Skeletal muscle satellite cell (primary cell): ENCODE measurements around the gene MARK3.

Experiments used
- H3K27me3 ChIP-seq: 2 replicates; pipeline ENCODE4 v1.7.0; 2013; ENCODE audit warnings: low read length; ENCODE audit not compliant: control insufficient read depth, insufficient read depth
- H3K36me3 ChIP-seq: 2 replicates; pipeline ENCODE4 v1.7.0; 2013; ENCODE audit warnings: mild to moderate bottlenecking, control low read depth, low read length; ENCODE audit not compliant: insufficient read depth
- H3K4me1 ChIP-seq: 2 replicates; pipeline ENCODE4 v1.7.0; 2013; ENCODE audit warnings: low read length; ENCODE audit not compliant: control insufficient read depth, insufficient read depth
- H3K4me2 ChIP-seq: 2 replicates; pipeline ENCODE4 v1.7.0; 2013; ENCODE audit warnings: mild to moderate bottlenecking, low read length
- H3K4me3 ChIP-seq: 2 replicates; pipeline ENCODE4 v1.7.0; 2013; ENCODE audit warnings: low read length
- H3K9ac ChIP-seq: 2 replicates; pipeline ENCODE4 v1.7.0; 2013; ENCODE audit warnings: mild to moderate bottlenecking, low read depth, low read length, moderate library complexity
- H3K9me3 ChIP-seq: replicated peaks from 2 replicates; pipeline ENCODE4 v1.7.0; 2013; ENCODE audit warnings: mild to moderate bottlenecking, control low read depth, low read length

MARK3 gene

DNA sequence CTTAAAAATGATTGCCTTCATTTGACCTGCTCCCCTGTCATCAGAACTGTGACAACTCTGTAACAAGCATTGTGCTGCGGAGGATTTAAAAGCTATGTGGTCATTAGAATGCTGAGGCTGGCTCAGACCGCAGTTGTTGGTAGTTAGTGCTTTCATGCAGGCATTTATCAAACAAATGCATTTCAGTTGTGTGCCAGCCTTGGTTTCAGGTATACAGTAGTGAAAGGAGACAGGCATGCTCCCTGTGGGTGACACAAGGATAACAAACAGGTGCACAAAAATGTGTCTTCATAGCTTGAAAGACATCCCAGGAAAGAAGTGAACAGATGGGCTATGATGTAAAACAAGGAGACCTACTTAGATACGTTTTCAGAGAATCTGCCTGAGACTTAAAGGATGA, 60.6 kb downstream of the MARK3 start:
- Histone ChIP-seq H3K4me2 (no peak overlapping the region), H3K9me3 (no peaks in the 10 kb centered on the region), H3K27me3 (no peaks in the 10 kb centered on the region), H3K36me3 (peaks cover 12% of the 10 kb centered on the region), H3K9ac (no peak overlapping the region), H3K4me3 (no peak overlapping the region), H3K4me1 (peaks cover 5% of the 10 kb centered on the region)

DNA sequence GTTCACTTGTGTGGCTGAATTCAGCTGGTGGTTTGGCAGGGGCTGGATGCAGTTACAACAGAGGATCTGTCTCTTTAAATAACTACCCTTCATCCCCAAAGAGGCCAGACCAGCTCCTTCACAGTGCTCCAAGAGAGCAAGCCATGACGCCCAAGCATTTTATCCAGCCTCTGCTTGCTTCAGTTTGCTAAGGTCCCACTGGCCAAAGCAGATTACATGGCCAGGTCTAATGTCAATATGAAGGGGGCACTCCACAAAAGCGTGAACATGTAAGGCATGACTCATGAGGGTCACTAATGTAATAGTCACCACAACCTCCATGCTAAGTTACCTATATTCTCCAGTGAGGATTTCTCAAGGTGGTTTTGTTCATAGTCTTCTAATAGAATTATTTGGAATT, 62.9 kb downstream of the MARK3 start:
- H3K4me2 ChIP-seq, result no peak overlapping the region
- peaks cover 22% of the 10 kb centered on the region for H3K36me3 ChIP-seq
- no peaks in the 10 kb centered on the region for H3K9me3 ChIP-seq
- no peak overlapping the region for H3K4me3 ChIP-seq
- H3K27me3 ChIP-seq, result no peaks in the 10 kb centered on the region
- H3K9ac ChIP-seq, result no peak overlapping the region
- H3K4me1 ChIP-seq, result peaks cover 5% of the 10 kb centered on the region

DNA sequence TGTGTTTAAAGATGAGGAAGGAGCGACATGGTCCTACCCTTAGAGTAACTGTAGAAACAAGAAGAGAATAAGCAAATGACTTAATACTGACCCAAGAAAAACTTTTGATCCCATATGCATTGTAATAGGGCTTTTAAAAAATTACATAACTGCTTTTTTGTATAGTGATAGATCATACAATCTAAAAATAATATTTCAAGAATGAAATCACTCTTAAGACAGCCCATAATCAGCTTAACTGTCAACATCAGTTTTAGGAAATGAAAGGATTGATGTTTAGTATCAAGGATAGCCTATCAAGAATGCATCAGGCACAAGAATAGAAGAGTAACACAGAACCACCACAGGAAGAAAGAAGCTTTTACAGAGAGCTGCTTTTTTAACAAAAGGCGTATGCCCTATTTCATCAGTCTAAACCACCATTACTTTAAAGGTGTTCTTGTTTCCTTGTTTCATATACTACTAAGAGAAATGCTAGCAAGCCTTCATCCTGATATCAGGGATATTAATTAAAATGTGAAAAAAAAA, 64.5 kb downstream of the MARK3 start:
- Histone ChIP-seq H3K4me1 (peaks cover 5% of the 10 kb centered on the region), H3K9ac (no peak overlapping the region), H3K4me3 (no peak overlapping the region), H3K9me3 (no peaks in the 10 kb centered on the region), H3K4me2 (no peak overlapping the region), H3K36me3 (peaks cover 31% of the 10 kb centered on the region), H3K27me3 (no peaks in the 10 kb centered on the region)

DNA sequence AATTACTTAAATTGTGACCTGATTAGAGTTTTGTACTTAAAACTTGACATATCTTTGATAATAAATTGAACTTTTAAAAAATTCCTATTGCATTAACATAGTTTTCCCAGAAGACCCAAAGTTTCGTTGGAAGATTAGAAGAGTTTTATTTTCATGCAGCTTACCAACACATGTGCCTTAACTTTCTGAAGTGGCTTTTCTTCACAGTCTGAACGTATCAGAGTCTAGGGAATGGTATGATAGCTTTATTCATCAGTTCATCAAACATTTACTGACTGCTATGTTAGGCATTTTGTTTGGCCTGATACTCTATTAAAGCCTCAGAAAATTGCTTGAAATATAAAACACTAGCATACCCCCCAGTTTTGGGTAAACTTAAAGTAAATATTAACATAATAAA, 65.2 kb downstream of the MARK3 start:
- no peaks in the 10 kb centered on the region for H3K27me3 ChIP-seq
- H3K4me2 ChIP-seq, result no peak overlapping the region
- peaks cover 25% of the 10 kb centered on the region for H3K36me3 ChIP-seq
- H3K4me1 ChIP-seq, result peaks cover 5% of the 10 kb centered on the region
- H3K9ac ChIP-seq, result no peak overlapping the region
- H3K4me3 ChIP-seq, result no peak overlapping the region
- H3K9me3 ChIP-seq, result no peaks in the 10 kb centered on the region

DNA sequence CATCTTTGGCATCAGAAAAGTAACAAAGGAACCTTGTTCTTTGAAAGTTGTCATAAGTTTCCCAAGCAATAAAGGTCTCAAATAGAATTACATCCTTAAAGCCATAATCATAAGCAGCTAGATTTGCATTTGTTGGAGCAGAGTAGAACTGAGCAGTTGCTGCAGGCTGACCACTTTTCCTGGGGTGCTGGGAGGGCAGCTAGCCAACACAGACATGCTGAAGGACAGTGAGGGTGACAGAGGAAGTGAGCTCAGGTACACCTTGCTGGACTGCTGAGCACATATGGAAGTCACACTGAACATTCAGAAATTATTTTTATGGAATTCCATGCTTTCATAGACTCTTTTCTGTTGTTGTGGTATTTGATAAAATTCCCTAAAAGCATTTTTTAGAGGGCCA, 66.2 kb downstream of the MARK3 start:
- H3K4me3 ChIP-seq, result no peak overlapping the region
- peaks cover 11% of the 10 kb centered on the region for H3K4me1 ChIP-seq
- H3K4me2 ChIP-seq, result no peak overlapping the region
- H3K27me3 ChIP-seq, result no peaks in the 10 kb centered on the region
- H3K36me3 ChIP-seq, result peaks cover 27% of the 10 kb centered on the region
- H3K9me3 ChIP-seq, result no peaks in the 10 kb centered on the region
- no peak overlapping the region for H3K9ac ChIP-seq

DNA sequence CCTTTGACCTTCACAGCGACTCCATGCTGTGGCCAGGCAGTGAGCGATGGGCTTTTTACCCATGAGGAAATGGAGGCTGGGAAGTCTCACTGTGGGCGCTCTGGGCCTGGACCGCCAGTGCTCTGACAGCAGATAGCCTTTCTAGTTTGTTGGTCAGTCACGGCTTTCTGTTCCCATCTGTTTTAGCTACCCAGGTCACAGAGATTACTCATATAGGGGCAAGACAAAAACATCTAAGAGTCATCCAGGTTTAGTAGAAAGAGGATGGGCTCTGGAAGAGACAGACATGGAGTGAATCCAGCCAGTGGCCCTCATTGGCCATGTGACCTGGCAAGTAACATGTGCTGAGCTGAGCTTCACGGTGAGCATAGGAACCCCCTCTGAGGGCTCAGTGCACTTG, 68.6 kb downstream of the MARK3 start:
- H3K27me3 ChIP-seq, result no peaks in the 10 kb centered on the region
- H3K9me3 ChIP-seq, result no peaks in the 10 kb centered on the region
- peaks cover 13% of the 10 kb centered on the region for H3K4me1 ChIP-seq
- no peak overlapping the region for H3K4me3 ChIP-seq
- H3K9ac ChIP-seq, result no peak overlapping the region
- no peak overlapping the region for H3K4me2 ChIP-seq
- peaks cover 37% of the 10 kb centered on the region for H3K36me3 ChIP-seq

DNA sequence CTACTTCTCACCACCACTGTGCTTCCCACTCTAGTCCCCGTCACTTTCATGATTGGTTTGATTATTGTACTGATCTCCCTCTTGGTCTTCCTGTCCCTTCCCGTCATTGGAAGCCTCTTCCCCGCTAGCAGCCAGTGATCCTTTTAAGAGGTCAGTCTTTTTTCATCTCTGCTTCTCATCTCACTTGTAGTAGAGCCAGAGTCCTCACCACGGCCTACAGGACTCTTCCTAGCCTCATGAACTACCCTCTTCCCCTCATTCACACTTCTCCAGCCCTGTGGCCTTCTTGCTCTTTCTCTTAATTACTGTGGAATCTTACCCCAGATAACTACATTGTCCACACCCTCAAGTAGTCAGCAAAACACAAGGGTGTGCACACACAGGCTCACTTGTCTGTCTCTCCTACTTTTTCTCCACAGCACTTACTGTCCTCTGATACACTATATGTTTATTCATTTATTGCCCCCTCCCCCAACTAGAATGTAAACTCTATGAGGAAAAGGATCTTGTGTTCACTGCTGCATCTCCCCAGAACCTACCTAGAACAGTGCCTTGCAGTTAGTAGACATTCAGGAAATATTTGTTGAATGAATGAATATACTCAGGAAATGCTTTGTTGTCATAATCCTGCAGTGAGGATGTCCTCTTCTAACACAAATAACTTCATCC, 71.1 kb downstream of the MARK3 start:
- Histone ChIP-seq H3K4me1 (peaks cover 13% of the 10 kb centered on the region), H3K9me3 (no peaks in the 10 kb centered on the region), H3K4me3 (no peak overlapping the region), H3K9ac (no peak overlapping the region), H3K36me3 (peaks cover 41% of the 10 kb centered on the region), H3K4me2 (no peak overlapping the region), H3K27me3 (no peaks in the 10 kb centered on the region)

DNA sequence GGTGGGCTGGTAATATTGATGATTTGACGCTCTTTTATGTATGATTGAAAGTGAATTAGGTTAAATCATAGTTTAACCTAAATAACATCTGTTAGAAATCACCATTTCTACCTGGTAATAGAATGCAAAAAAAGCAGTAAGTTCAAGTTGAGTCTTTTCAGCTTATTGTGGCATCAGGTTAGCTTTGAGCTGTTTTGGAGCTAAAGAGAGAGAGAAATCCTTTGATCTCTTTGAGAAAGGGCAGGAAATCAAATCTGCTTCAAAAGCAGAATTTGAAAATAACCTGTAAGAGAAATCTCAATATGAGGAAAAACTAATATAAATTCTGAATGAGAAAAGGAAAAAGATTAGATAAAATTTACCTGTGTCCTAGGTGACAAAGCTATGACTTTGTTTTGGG, 75.2 kb downstream of the MARK3 start:
- Histone ChIP-seq H3K9me3 (no peaks in the 10 kb centered on the region), H3K36me3 (peaks cover 48% of the 10 kb centered on the region), H3K27me3 (no peaks in the 10 kb centered on the region), H3K4me3 (no peak overlapping the region), H3K4me2 (no peak overlapping the region), H3K9ac (no peak overlapping the region), H3K4me1 (peaks cover 13% of the 10 kb centered on the region)

DNA sequence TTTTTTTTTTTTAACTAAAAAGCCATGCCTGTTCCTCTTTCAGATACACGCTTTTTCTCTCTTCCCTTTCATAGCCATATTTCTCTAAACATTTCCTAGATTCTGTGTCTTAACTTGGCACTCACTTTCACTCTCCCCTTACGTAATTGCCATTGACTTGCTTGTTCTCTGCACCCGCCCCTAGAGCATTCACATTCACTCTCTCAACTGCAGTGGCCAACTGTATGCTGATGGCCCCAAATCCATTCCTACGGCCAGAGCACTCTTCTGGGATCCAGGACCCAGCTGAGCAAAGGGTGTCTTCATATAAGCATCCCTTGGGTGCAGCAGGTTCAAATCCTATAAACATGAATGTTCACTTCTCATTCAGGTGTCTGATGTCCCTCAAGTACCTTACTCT, 77.9 kb downstream of the MARK3 start:
- Histone ChIP-seq H3K4me2 (no peak overlapping the region), H3K9me3 (no peaks in the 10 kb centered on the region), H3K4me1 (no peaks in the 10 kb centered on the region), H3K27me3 (no peaks in the 10 kb centered on the region), H3K36me3 (peaks cover 59% of the 10 kb centered on the region), H3K4me3 (no peak overlapping the region), H3K9ac (no peak overlapping the region)

DNA sequence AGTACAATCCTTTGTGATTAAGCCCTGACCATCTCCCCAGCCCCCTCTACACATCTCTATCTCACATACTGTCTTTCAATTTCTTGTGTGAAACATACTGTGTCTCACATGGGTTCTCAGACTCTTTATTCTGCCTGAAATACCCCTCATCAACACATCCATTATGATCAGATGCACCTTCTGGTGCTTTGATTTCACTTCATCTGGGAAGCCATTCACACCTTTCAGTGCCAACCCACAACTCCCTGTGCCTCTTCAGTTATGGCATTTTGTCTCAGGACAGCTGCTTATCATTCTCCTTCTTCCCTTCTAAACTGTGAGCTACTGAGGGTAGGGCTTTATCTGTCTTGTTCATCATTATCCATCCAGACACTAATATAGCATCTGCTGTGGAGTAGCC, 78.6 kb downstream of the MARK3 start:
- H3K9ac ChIP-seq, result no peak overlapping the region
- no peak overlapping the region for H3K4me2 ChIP-seq
- no peaks in the 10 kb centered on the region for H3K27me3 ChIP-seq
- peaks cover 61% of the 10 kb centered on the region for H3K36me3 ChIP-seq
- no peaks in the 10 kb centered on the region for H3K9me3 ChIP-seq
- no peak overlapping the region for H3K4me3 ChIP-seq
- no peaks in the 10 kb centered on the region for H3K4me1 ChIP-seq

DNA sequence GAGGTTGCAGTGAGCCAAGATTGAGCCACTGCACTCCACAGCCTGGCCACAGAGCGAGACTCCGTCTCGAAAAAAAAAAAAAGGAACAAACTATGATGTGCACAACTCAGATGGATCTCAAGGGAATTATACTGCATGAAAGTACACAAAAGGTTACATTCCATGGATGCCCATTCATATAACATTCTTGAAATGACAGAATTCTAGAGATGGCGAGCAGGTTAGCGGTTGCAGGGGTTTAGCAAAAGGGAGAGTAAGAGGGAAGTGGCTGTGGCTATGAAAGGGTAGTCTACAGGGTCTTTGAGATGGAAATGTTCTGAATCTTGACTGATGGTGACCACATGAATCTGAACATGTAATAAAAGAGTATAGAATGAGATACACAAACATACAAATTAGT, 87.7 kb downstream of the MARK3 start:
- H3K4me2 ChIP-seq, result no peak overlapping the region
- H3K9me3 ChIP-seq, result no peaks in the 10 kb centered on the region
- peaks cover 65% of the 10 kb centered on the region for H3K36me3 ChIP-seq
- H3K9ac ChIP-seq, result no peak overlapping the region
- H3K4me1 ChIP-seq, result no peaks in the 10 kb centered on the region
- no peaks in the 10 kb centered on the region for H3K27me3 ChIP-seq
- no peak overlapping the region for H3K4me3 ChIP-seq

DNA sequence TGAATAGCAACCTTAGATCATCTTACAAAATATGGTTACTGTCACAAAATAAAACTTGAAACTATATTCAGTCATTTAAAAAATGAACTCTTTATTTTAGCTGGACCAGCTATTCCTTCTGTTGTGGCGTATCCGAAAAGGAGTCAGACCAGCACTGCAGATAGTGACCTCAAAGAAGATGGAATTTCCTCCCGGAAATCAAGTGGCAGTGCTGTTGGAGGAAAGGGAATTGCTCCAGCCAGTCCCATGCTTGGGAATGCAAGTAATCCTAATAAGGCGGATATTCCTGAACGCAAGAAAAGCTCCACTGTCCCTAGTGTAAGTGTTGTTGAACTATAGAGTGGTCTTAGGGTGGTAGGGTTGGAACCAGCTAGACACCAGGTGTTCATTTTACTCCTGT, 89.7 kb downstream of the MARK3 start:
- Histone ChIP-seq H3K4me2 (no peak overlapping the region), H3K9ac (no peak overlapping the region), H3K4me1 (no peaks in the 10 kb centered on the region), H3K9me3 (no peaks in the 10 kb centered on the region), H3K36me3 (peaks cover 62% of the 10 kb centered on the region), H3K27me3 (no peaks in the 10 kb centered on the region), H3K4me3 (no peak overlapping the region)
